ENCODE results near the gene CLEC18B. TPM values are rescaled to one million over a fixed set of nuclear protein-coding genes. Genes with fewer than 3 reads are reported as not detected.
"Not testable (repeated sequence)": the region's sequence is repeated elsewhere in the genome, so short reads cannot be mapped to it uniquely, and the experiment has no call there.

The CLEC18B gene
- total RNA-seq, 2 experiments from 2014 or later: 0.23 TPM; not detected in 1

DNA sequence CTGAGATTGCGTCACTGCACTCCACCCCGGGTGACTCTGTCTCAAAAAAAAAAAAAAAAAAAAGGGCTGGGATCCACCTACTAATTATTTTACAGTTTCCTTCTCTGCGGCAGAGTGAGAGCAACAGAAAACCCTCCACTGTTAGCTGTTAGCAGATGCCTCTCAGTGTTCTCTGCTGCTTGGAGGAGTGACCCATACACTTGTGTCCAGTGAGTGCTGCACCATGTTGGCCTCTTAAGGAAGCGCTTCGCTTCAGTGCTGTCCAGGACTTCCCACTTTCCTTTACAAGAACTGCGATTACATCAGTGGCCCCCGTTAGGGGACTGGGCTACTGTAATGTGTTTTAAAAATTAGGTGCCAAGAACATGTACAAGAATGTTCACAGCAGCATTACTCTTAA lies 18.4 kb upstream of the CLEC18B start:
- ATAC-seq (no peak), DNase-seq (no peak)
- Mint-ChIP-seq H3K4me1 (peaks cover 16% of the 10 kb centered on the region), H3K9me3 (ENCODE audit: low read depth) (peaks cover 9% of the 10 kb centered on the region), H3K27ac (no peak overlapping the region), H3K36me3 (ENCODE audit: low read depth) (peaks cover 13% of the 10 kb centered on the region), H3K27me3 (no peaks in the 10 kb centered on the region), H3K4me3 (no peak overlapping the region)
- ChIA-PET POLR2A (no interaction called here), CTCF (interaction anchor here (0.7 kb wide), 1 partner anchor 61 kb away, joined by 3 read pairs; no protein-coding TSS in a partner anchor)
- intact Hi-C loops (cut with DNase I, micrococcal nuclease): loop anchor here in 1 of 2 experiments (10.0 kb wide), 1 partner anchor 65 kb away; the partner anchor contains the start of gene NPIPB15

DNA sequence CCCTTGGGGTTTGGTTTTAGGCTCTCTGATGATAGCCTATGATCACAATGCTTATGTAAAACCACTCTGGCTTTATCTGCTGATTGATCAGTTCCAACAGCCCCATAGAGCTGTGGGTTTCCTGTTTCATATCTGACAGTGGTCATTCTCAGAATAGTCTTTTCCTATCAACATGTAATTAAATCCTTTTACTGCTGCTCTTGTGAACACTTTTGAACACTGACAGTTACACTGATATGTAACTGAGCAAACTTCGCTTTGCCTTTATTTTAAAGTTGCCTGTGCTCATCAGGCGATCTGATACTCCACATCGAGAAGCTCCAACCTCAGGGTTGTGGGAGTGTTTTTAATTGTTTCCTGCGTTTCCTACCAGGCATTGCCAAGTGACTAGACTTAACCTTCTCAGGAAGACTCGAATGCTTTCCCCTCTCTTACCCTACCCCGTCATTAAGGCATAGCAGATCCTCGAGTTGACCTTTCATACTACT lies 17.3 kb upstream of the CLEC18B start:
- Mint-ChIP-seq H3K4me1 (peaks cover 16% of the 10 kb centered on the region), H3K27me3 (no peaks in the 10 kb centered on the region), H3K36me3 (ENCODE audit: low read depth) (peaks cover 13% of the 10 kb centered on the region), H3K9me3 (ENCODE audit: low read depth) (peaks cover 9% of the 10 kb centered on the region), H3K27ac (peak overlapping the region; percentile 77), H3K4me3 (no peak overlapping the region)
- ChIA-PET CTCF (no interaction called here), POLR2A (no interaction called here)
- peak; percentile 82 for ATAC-seq
- intact Hi-C loops (cut with DNase I, micrococcal nuclease): loop anchor here in 1 of 2 experiments (10.0 kb wide), 1 partner anchor 64 kb away; the partner anchor contains the start of gene NPIPB15
- DNase-seq: no peak

- ChIA-PET CTCF (interaction anchor here (1.0 to 1.1 kb wide), 2 partner anchors 11 to 122 kb away, joined by 6 to 7 read pairs; no protein-coding TSS in a partner anchor), POLR2A (no interaction called here)
- Mint-ChIP-seq H3K36me3 (ENCODE audit: low read depth) (no peaks in the 10 kb centered on the region), H3K4me1 (no peaks in the 10 kb centered on the region), H3K27me3 (no peaks in the 10 kb centered on the region), H3K27ac (no peak overlapping the region), H3K9me3 (ENCODE audit: low read depth) (no peaks in the 10 kb centered on the region), H3K4me3 (no peak overlapping the region)
- DNase-seq (no peak), ATAC-seq (no peak)
- intact Hi-C loops (cut with DNase I, micrococcal nuclease): loop anchor here in 1 of 2 experiments (2.0 to 10.0 kb wide), 2 partner anchors 57 to 121 kb away; partner anchors contain the start of gene NPIPB15
These were observed 10.2 kb upstream of the CLEC18B start for GRCh38 chr16:74431516-74431915.

- H3K36me3 Mint-ChIP-seq (ENCODE audit: low read depth); CTCF ChIA-PET; H3K27ac Mint-ChIP-seq; H3K27me3 Mint-ChIP-seq; H3K4me1 Mint-ChIP-seq; H3K9me3 Mint-ChIP-seq (ENCODE audit: low read depth); H3K4me3 Mint-ChIP-seq; POLR2A ChIA-PET: not testable (repeated sequence)
- peak; percentile 71 for DNase-seq
- intact Hi-C loops (cut with DNase I, micrococcal nuclease): loop anchor here (1.0 to 10.0 kb wide), 3 partner anchors 55 to 120 kb away; partner anchors contain the start of gene NPIPB15 (in 1 of the 2)
- ATAC-seq: peak; percentile 94
These were observed 8.9 kb upstream of the CLEC18B start for GRCh38 chr16:74430036-74430712.

- H3K27me3 Mint-ChIP-seq; ATAC-seq; DNase-seq; H3K36me3 Mint-ChIP-seq (ENCODE audit: low read depth); CTCF ChIA-PET; intact Hi-C loops (cut with DNase I, micrococcal nuclease); H3K27ac Mint-ChIP-seq; H3K4me3 Mint-ChIP-seq; H3K9me3 Mint-ChIP-seq (ENCODE audit: low read depth); H3K4me1 Mint-ChIP-seq; POLR2A ChIA-PET: not testable (repeated sequence)
These were observed 7.2 kb upstream of the CLEC18B start for GRCh38 chr16:74428493-74428892.

- H3K27ac Mint-ChIP-seq; H3K27me3 Mint-ChIP-seq; H3K36me3 Mint-ChIP-seq (ENCODE audit: low read depth); intact Hi-C loops (cut with DNase I, micrococcal nuclease); CTCF ChIA-PET; ATAC-seq; H3K4me3 Mint-ChIP-seq; POLR2A ChIA-PET; H3K9me3 Mint-ChIP-seq (ENCODE audit: low read depth); DNase-seq; H3K4me1 Mint-ChIP-seq: not testable (repeated sequence)
These were observed 4.5 kb upstream of the CLEC18B start for GRCh38 chr16:74425751-74426150.

GRCh38 chr16:74423721-74424120 lies 2.4 kb upstream of the CLEC18B start:
- CTCF ChIA-PET; intact Hi-C loops (cut with DNase I, micrococcal nuclease): not testable (repeated sequence)

GRCh38 chr16:74422086-74422485 lies 808 bp upstream of the CLEC18B start:
- H3K4me1 Mint-ChIP-seq; intact Hi-C loops (cut with DNase I, micrococcal nuclease); ATAC-seq; H3K4me3 Mint-ChIP-seq; H3K36me3 Mint-ChIP-seq (ENCODE audit: low read depth); CTCF ChIA-PET; H3K27me3 Mint-ChIP-seq; H3K9me3 Mint-ChIP-seq (ENCODE audit: low read depth); POLR2A ChIA-PET; DNase-seq; H3K27ac Mint-ChIP-seq: not testable (repeated sequence)

More at GRCh38 chr16:74423721-74424120, 2.4 kb upstream of the CLEC18B start:
- H3K27me3 Mint-ChIP-seq; H3K4me3 Mint-ChIP-seq; H3K4me1 Mint-ChIP-seq; ATAC-seq; H3K9me3 Mint-ChIP-seq (ENCODE audit: low read depth); H3K27ac Mint-ChIP-seq; DNase-seq; POLR2A ChIA-PET; H3K36me3 Mint-ChIP-seq (ENCODE audit: low read depth): not testable (repeated sequence)

GRCh38 chr16:74421482-74421785 lies 156 bp upstream of the CLEC18B start:
- H3K27me3 Mint-ChIP-seq; H3K4me1 Mint-ChIP-seq; CTCF ChIA-PET; POLR2A ChIA-PET; DNase-seq; H3K4me3 Mint-ChIP-seq; H3K9me3 Mint-ChIP-seq (ENCODE audit: low read depth); H3K36me3 Mint-ChIP-seq (ENCODE audit: low read depth); H3K27ac Mint-ChIP-seq; ATAC-seq; intact Hi-C loops (cut with DNase I, micrococcal nuclease): not testable (repeated sequence)

GRCh38 chr16:74419811-74420210 lies 1.5 kb downstream of the CLEC18B start:
- H3K9me3 Mint-ChIP-seq (ENCODE audit: low read depth); ATAC-seq; POLR2A ChIA-PET; H3K4me1 Mint-ChIP-seq; CTCF ChIA-PET; H3K27me3 Mint-ChIP-seq; intact Hi-C loops (cut with DNase I, micrococcal nuclease); H3K36me3 Mint-ChIP-seq (ENCODE audit: low read depth); DNase-seq; H3K27ac Mint-ChIP-seq; H3K4me3 Mint-ChIP-seq: not testable (repeated sequence)

DNA sequence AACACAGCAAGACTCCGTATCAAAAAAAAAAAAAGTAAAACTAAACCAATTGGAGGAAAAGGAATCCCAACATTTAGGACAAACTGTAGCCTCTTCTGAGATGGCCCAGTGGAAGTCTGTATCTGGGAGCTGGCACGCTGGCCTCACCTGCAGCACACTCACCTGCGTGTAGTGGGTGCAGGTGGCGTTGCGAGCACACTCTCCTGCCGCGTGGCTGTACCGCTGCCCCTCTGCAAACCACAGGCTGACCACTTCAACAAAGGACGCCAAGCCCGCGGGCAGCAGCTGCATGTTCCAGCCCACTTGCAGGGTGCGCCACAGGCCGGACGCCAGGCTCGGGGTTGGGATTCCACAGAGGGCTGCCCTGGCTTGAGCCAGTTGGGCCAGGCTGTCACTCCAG lies 3.4 kb downstream of the CLEC18B start:
- POLR2A ChIA-PET: not testable (repeated sequence)

GRCh38 chr16:74413920-74414319 lies 7.4 kb downstream of the CLEC18B start:
- H3K4me1 Mint-ChIP-seq; intact Hi-C loops (cut with DNase I, micrococcal nuclease); H3K27me3 Mint-ChIP-seq: not testable (repeated sequence)

More for the DNA sequence above, 3.4 kb downstream of the CLEC18B start:
- H3K36me3 Mint-ChIP-seq (ENCODE audit: low read depth); CTCF ChIA-PET; intact Hi-C loops (cut with DNase I, micrococcal nuclease); H3K4me3 Mint-ChIP-seq; H3K27me3 Mint-ChIP-seq; H3K4me1 Mint-ChIP-seq; H3K27ac Mint-ChIP-seq; DNase-seq; H3K9me3 Mint-ChIP-seq (ENCODE audit: low read depth); ATAC-seq: not testable (repeated sequence)

More at GRCh38 chr16:74413920-74414319, 7.4 kb downstream of the CLEC18B start:
- ATAC-seq; H3K36me3 Mint-ChIP-seq (ENCODE audit: low read depth); H3K27ac Mint-ChIP-seq; CTCF ChIA-PET; H3K9me3 Mint-ChIP-seq (ENCODE audit: low read depth); POLR2A ChIA-PET; DNase-seq; H3K4me3 Mint-ChIP-seq: not testable (repeated sequence)

All from activated CD4-positive, alpha-beta T cell treated with anti-CD3 and anti-CD28 coated beads for 36 hours (primary cell).